ENCODE measurements around the gene EPM2AIP1. TPM values are rescaled to one million over a fixed set of nuclear protein-coding genes. Genes with fewer than 3 reads are reported as not detected.
A peak's percentile ranks its signal among the peaks of the same experiment; 100 is the strongest.

EPM2AIP1 gene
- total and polyA plus RNA-seq, 7 experiments from 2014 or later: 3.7 to 43.4 (median 26.0) TPM

DNA sequence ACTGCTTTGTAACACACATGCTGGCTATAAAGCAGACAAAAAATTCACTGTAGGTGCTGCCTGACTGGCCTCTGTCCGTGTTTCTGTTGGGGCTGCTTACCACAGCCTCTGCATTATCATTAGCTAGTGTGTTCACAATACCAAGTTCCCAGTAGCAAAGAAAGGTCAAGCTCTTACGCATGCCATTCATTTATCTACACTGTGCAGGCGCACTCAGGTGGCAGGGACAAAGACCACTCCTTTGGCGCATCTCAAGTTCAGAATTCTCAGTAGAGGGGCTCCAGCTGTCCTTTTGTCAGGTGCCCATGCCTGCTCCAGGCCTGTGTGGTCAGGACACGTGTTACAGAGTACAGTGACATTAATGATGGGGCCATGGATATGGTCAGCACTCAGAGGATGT lies 22.7 kb upstream of the EPM2AIP1 start:
- Mint-ChIP-seq H3K4me3 (no peak overlapping the region), H3K36me3 (peaks cover 32 to 70% (median 49%) of the 10 kb centered on the region in 5 donors), H3K27me3 (no peaks in the 10 kb centered on the region), H3K4me1 (peaks cover 0 to 6% (median 0%) of the 10 kb centered on the region in 7 donors), H3K9me3 (no peaks in the 10 kb centered on the region), H3K27ac (no peak overlapping the region)
- Histone ChIP-seq H3K27me3 (ENCODE audit: control insufficient read depth in 2 of 2, insufficient read depth in 2 of 2, low read length in 2 of 2) (no peaks in the 10 kb centered on the region), H3K9me3 (ENCODE audit: control insufficient read depth in 2 of 3, low read length in 3 of 3) (no peaks in the 10 kb centered on the region), H3K36me3 (ENCODE audit: control insufficient read depth in 2 of 3, insufficient read depth in 3 of 3, low read length in 3 of 3) (peaks cover 14 to 83% (median 29%) of the 10 kb centered on the region in 3 experiments), H3K27ac (ENCODE audit: low read depth, low read length) (no peak overlapping the region), H3K4me3 (ENCODE audit: low read length) (no peak overlapping the region), H3K4me1 (ENCODE audit: control insufficient read depth in 2 of 2, insufficient read depth in 2 of 2, low read length in 2 of 2) (no peaks in the 10 kb centered on the region)
- intact Hi-C loops (cut with micrococcal nuclease): no loop called here
- CTCF ChIA-PET: no interaction called here
- ATAC-seq: no peak
- POLR2A ChIA-PET: interaction anchor here (0.8 kb wide), 1 partner anchor 23 kb away, joined by 4 read pairs; the partner anchor contains the start of genes EPM2AIP1 and MLH1
- no peak for DNase-seq

GRCh38 chr3:37014620-37015019 lies 21.7 kb upstream of the EPM2AIP1 start:
- H3K27ac Mint-ChIP-seq: no peak overlapping the region
- Histone ChIP-seq H3K27ac (ENCODE audit: low read depth, low read length) (no peak overlapping the region), H3K4me3 (ENCODE audit: low read length) (no peak overlapping the region), H3K9me3 (ENCODE audit: control insufficient read depth in 2 of 3, low read length in 3 of 3) (no peaks in the 10 kb centered on the region), H3K36me3 (ENCODE audit: control insufficient read depth in 2 of 3, insufficient read depth in 3 of 3, low read length in 3 of 3) (peaks cover 14 to 73% (median 27%) of the 10 kb centered on the region in 3 experiments), H3K4me1 (ENCODE audit: control insufficient read depth in 2 of 2, insufficient read depth in 2 of 2, low read length in 2 of 2) (no peaks in the 10 kb centered on the region), H3K27me3 (ENCODE audit: control insufficient read depth in 2 of 2, insufficient read depth in 2 of 2, low read length in 2 of 2) (no peaks in the 10 kb centered on the region)
- ChIA-PET POLR2A (no interaction called here), CTCF (no interaction called here)
- H3K36me3 Mint-ChIP-seq: peaks cover 27 to 60% (median 48%) of the 10 kb centered on the region in 5 donors
- intact Hi-C loops (cut with micrococcal nuclease): no loop called here
- ATAC-seq (no peak), DNase-seq (no peak)
- no peaks in the 10 kb centered on the region for H3K27me3 Mint-ChIP-seq
- peaks cover 0 to 6% (median 0%) of the 10 kb centered on the region in 7 donors for H3K4me1 Mint-ChIP-seq
- H3K4me3 Mint-ChIP-seq: no peak overlapping the region
- no peaks in the 10 kb centered on the region for H3K9me3 Mint-ChIP-seq

DNA sequence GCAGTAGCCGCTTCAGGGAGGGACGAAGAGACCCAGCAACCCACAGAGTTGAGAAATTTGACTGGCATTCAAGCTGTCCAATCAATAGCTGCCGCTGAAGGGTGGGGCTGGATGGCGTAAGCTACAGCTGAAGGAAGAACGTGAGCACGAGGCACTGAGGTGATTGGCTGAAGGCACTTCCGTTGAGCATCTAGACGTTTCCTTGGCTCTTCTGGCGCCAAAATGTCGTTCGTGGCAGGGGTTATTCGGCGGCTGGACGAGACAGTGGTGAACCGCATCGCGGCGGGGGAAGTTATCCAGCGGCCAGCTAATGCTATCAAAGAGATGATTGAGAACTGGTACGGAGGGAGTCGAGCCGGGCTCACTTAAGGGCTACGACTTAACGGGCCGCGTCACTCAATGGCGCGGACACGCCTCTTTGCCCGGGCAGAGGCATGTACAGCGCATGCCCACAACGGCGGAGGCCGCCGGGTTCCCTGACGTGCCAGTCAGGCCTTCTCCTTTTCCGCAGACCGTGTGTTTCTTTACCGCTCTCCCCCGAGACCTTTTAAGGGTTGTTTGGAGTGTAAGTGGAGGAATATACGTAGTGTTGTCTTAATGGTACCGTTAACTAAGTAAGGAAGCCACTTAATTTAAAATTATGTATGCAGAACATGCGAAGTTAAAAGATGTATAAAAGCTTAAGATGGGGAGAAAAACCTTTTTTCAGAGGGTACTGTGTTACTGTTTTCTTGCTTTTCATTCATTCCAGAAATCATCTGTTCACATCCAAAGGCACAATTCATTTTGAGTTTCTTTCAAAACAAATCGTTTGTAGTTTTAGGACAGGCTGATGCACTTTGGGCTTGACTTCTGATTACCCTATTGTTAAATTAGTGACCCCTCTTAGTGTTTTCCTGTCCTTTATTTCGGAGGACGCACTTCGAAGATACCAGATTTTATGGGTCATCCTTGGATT lies 674 bp upstream of the EPM2AIP1 start, which contains the start of gene MLH1:
TSS of gene MLH1 (plus strand) at position 193 of the 958 bp plus-strand sequence. CDS start at position 223, 30 bp downstream.
- no peaks in the 10 kb centered on the region for H3K27me3 ChIP-seq (ENCODE audit: control insufficient read depth in 2 of 2, insufficient read depth in 2 of 2, low read length in 2 of 2)
- H3K27me3 Mint-ChIP-seq: no peaks in the 10 kb centered on the region
- peaks cover 0 to 17% (median 4%) of the 10 kb centered on the region in 3 experiments for H3K36me3 ChIP-seq (ENCODE audit: control insufficient read depth in 2 of 3, insufficient read depth in 3 of 3, low read length in 3 of 3)
- peaks cover 0 to 8% (median 1%) of the 10 kb centered on the region in 11 donors for H3K9me3 Mint-ChIP-seq
- H3K27ac ChIP-seq (ENCODE audit: low read depth, low read length): peak within 1 kb of the TSS; percentile 83
- peaks cover 23 to 43% (median 38%) of the 10 kb centered on the region in 7 donors for H3K4me1 Mint-ChIP-seq
- no peaks in the 10 kb centered on the region for H3K9me3 ChIP-seq (ENCODE audit: control insufficient read depth in 2 of 3, low read length in 3 of 3)
- intact Hi-C loops (cut with micrococcal nuclease): loop anchor here (1.0 to 2.0 kb wide), 10 partner anchors 23 to 1503 kb away; partner anchors contain the start of genes TRANK1 (in 2 of the 2), ACAA1 (in 1 of the 2), DLEC1 (in 1 of the 2) and EXOG (in 1 of the 2)
- POLR2A ChIA-PET: interaction anchor here (0.6 to 3.6 kb wide), 27 partner anchors 9 to 1143 kb away, joined by 3 to 33 read pairs (median 4); partner anchors contain the start of genes ACAA1, DLEC1 and TRANK1
- peak within 1 kb of the TSS in 1 of 10 donors; percentile 26 for H3K4me3 Mint-ChIP-seq
- ATAC-seq (peak; percentile 90), DNase-seq (peak; percentile 91 to 100 (median 99))
- H3K4me1 ChIP-seq (ENCODE audit: control insufficient read depth in 2 of 2, insufficient read depth in 2 of 2, low read length in 2 of 2): peaks cover 36 to 40% of the 10 kb centered on the region in 2 donors
- peak within 1 kb of the TSS; percentile 80 for H3K4me3 ChIP-seq (ENCODE audit: low read length)
- peaks cover 12 to 46% (median 34%) of the 10 kb centered on the region in 5 donors for H3K36me3 Mint-ChIP-seq
- CTCF ChIA-PET: interaction anchor here (0.6 to 1.2 kb wide), 2 partner anchors 35 to 110 kb away, joined by 3 to 4 read pairs; no protein-coding TSS in a partner anchor
- no peak within 1 kb of the TSS for H3K27ac Mint-ChIP-seq

- Mint-ChIP-seq H3K4me1 (peaks cover 35 to 49% (median 42%) of the 10 kb centered on the region in 7 donors), H3K27ac (peak overlapping the region in 1 of 9 donors; percentile 29), H3K36me3 (peaks cover 12 to 39% (median 30%) of the 10 kb centered on the region in 5 donors), H3K9me3 (peaks cover 0 to 8% (median 3%) of the 10 kb centered on the region in 11 donors), H3K27me3 (no peaks in the 10 kb centered on the region), H3K4me3 (no peak overlapping the region)
- DNase-seq: peak in 1 of 9 donors; percentile 2
- Histone ChIP-seq H3K4me3 (ENCODE audit: low read length) (peak overlapping the region; percentile 72), H3K27ac (ENCODE audit: low read depth, low read length) (peak overlapping the region; percentile 83), H3K9me3 (ENCODE audit: control insufficient read depth in 2 of 3, low read length in 3 of 3) (no peaks in the 10 kb centered on the region), H3K36me3 (ENCODE audit: control insufficient read depth in 2 of 3, insufficient read depth in 3 of 3, low read length in 3 of 3) (peaks cover 0 to 9% (median 4%) of the 10 kb centered on the region in 3 experiments), H3K4me1 (ENCODE audit: control insufficient read depth in 2 of 2, insufficient read depth in 2 of 2, low read length in 2 of 2) (peaks cover 45 to 50% of the 10 kb centered on the region in 2 donors), H3K27me3 (ENCODE audit: control insufficient read depth in 2 of 2, insufficient read depth in 2 of 2, low read length in 2 of 2) (no peaks in the 10 kb centered on the region)
- no peak for ATAC-seq
- intact Hi-C loops (cut with micrococcal nuclease): loop anchor here in 1 of 2 donors (2.0 kb wide), 4 partner anchors 21 to 1173 kb away; partner anchors contain the start of genes ACAA1, DLEC1 and OXSR1
- POLR2A ChIA-PET: interaction anchor here (0.6 to 3.6 kb wide), 29 partner anchors 11 to 1145 kb away, joined by 3 to 33 read pairs (median 4); partner anchors contain the start of genes ACAA1, DLEC1 and TRANK1
- CTCF ChIA-PET: interaction anchor here (0.6 to 1.2 kb wide), 2 partner anchors 34 to 109 kb away, joined by 3 to 4 read pairs; no protein-coding TSS in a partner anchor
Observed at GRCh38 chr3:36991923-36992805, 767 bp downstream of the EPM2AIP1 start.

GRCh38 chr3:36991147-36991546 lies 1.8 kb downstream of the EPM2AIP1 start:
- peak overlapping the region; percentile 72 for H3K4me3 ChIP-seq (ENCODE audit: low read length)
- H3K4me3 Mint-ChIP-seq: peak overlapping the region in 1 of 10 donors; percentile 29

More at GRCh38 chr3:36991147-36991546, 1.8 kb downstream of the EPM2AIP1 start:
- DNase-seq (no peak), ATAC-seq (no peak)
- POLR2A ChIA-PET: interaction anchor here (0.9 to 3.6 kb wide), 6 partner anchors 10 to 84 kb away, joined by 4 to 33 read pairs (median 5); partner anchors contain the start of gene TRANK1
- Histone ChIP-seq H3K27me3 (ENCODE audit: control insufficient read depth in 2 of 2, insufficient read depth in 2 of 2, low read length in 2 of 2) (no peaks in the 10 kb centered on the region), H3K27ac (ENCODE audit: low read depth, low read length) (peak overlapping the region; percentile 83), H3K4me1 (ENCODE audit: control insufficient read depth in 2 of 2, insufficient read depth in 2 of 2, low read length in 2 of 2) (peaks cover 45 to 50% of the 10 kb centered on the region in 2 donors), H3K36me3 (ENCODE audit: control insufficient read depth in 2 of 3, insufficient read depth in 3 of 3, low read length in 3 of 3) (peaks cover 0 to 10% (median 6%) of the 10 kb centered on the region in 3 experiments), H3K9me3 (ENCODE audit: control insufficient read depth in 2 of 3, low read length in 3 of 3) (no peaks in the 10 kb centered on the region)
- peaks cover 0 to 8% (median 3%) of the 10 kb centered on the region in 11 donors for H3K9me3 Mint-ChIP-seq
- no peaks in the 10 kb centered on the region for H3K27me3 Mint-ChIP-seq
- peak overlapping the region in 2 of 9 donors; percentile 29 to 45 for H3K27ac Mint-ChIP-seq
- intact Hi-C loops (cut with micrococcal nuclease): no loop called here
- CTCF ChIA-PET: interaction anchor here (1.1 kb wide), 1 partner anchor 32 kb away, joined by 3 read pairs; no protein-coding TSS in a partner anchor
- peaks cover 12 to 37% (median 23%) of the 10 kb centered on the region in 5 donors for H3K36me3 Mint-ChIP-seq
- H3K4me1 Mint-ChIP-seq: peaks cover 31 to 46% (median 35%) of the 10 kb centered on the region in 7 donors

All from naive thymus-derived CD4-positive, alpha-beta T cell (primary cell).